Lung (tissue), 12 donors: ENCODE measurements around the gene ATP10D. TPM values are rescaled to one million over a fixed set of nuclear protein-coding genes. Genes with fewer than 3 reads are reported as not detected.

Source experiments
- ATAC-seq: fragments of 200-7000 bp; cut with Tn5 transposase; one replicate; pipeline ENCODE4 v1.9.1; 2020; ENCODE audit warnings: moderate number of reproducible peaks; ENCODE audit not compliant: insufficient read depth, low FRiP score
- DNase-seq, 3 donors: peaks; one replicate each; pipeline ENCODE4 v3.0.0-alpha.2; 2013 to 2017
- H3K27ac ChIP-seq, 2 donors: one replicate each; pipeline ENCODE4 v1.5.1; 2013; ENCODE audit warnings: mild to moderate bottlenecking in 2 of 2, moderate library complexity in 2 of 2, control low read depth in 1 of 2, inconsistent platforms in 1 of 2, low read depth in 1 of 2, low read length in 1 of 2
- H3K27me3 ChIP-seq, 3 donors: one replicate each; pipeline ENCODE4 v1.5.1; 2013; ENCODE audit warnings: low read length in 2 of 3; ENCODE audit not compliant: control insufficient read depth in 3 of 3, insufficient read depth in 3 of 3
- H3K36me3 ChIP-seq, 4 donors: one replicate each; pipeline ENCODE4 v1.5.1; 2013; ENCODE audit warnings: low read length in 4 of 4, mild to moderate bottlenecking in 1 of 4, moderate library complexity in 1 of 4; ENCODE audit not compliant: control insufficient read depth in 4 of 4, insufficient read depth in 4 of 4
- H3K4me1 ChIP-seq, 5 donors: one replicate each; pipeline ENCODE4 v1.5.1; 2013; ENCODE audit warnings: low read length in 5 of 5, mild to moderate bottlenecking in 2 of 5, moderate library complexity in 1 of 5; ENCODE audit not compliant: control insufficient read depth in 5 of 5, insufficient read depth in 5 of 5
- H3K4me3 ChIP-seq: one replicate; pipeline ENCODE4 v1.5.1; 2013; ENCODE audit warnings: mild to moderate bottlenecking, control low read depth, moderate library complexity
- H3K9ac ChIP-seq, 2 donors: one replicate each; pipeline ENCODE4 v1.5.1; 2013; ENCODE audit warnings: low read length in 2 of 2, control low read depth in 1 of 2; ENCODE audit not compliant: insufficient read depth in 1 of 2
- H3K9me3 ChIP-seq, 4 donors: one replicate each; pipeline ENCODE4 v1.5.1; 2013; ENCODE audit warnings: low read length in 3 of 4, mild to moderate bottlenecking in 1 of 4, moderate library complexity in 1 of 4; ENCODE audit not compliant: control insufficient read depth in 4 of 4, insufficient read depth in 3 of 4
- WGBS, 2 donors: extraction: QIAGEN DNeasy Blood & Tissue Kit; methylation state at CpG; one replicate each; pipeline ENCODE4 v1.1.7; 2013; 5-methylcytosine and 5-hydroxymethylcytosine counted together
- polyA plus RNA-seq, 2 donors: library from polyadenylated mRNA; stranded (reverse); fragments of 200-250 nt; gene quantifications; one replicate each; pipeline ENCODE4 v1.2.1, GENCODE V29; 2013
- total RNA-seq, 2 donors: library from RNA; depleted of rRNA in 1 of 2; stranded (reverse); fragments of >200 nt in 1 of 2; gene quantifications; one replicate each; pipeline ENCODE4 v1.2.1, GENCODE V29; 2014 to 2021
- TF ChIP-seq, protein P1 (sequence below): IDR thresholded peaks from 2 replicates; pipeline ENCODE4 v1.5.1; 2012; ENCODE audit warnings: mild to moderate bottlenecking; ENCODE audit errors: control extremely low read depth, extremely low read depth
- donor health status: control.
- donor health status: control.
- donor health status: Bipolar disorder and iron deficiency.
- donor health status: healthy.
- donor health status: DM: yes; HTN: yes; CAD: no.

The ATP10D gene
- total and polyA plus RNA-seq, 4 donors, result 3.1 to 34.9 (median 14.9) TPM

DNA sequence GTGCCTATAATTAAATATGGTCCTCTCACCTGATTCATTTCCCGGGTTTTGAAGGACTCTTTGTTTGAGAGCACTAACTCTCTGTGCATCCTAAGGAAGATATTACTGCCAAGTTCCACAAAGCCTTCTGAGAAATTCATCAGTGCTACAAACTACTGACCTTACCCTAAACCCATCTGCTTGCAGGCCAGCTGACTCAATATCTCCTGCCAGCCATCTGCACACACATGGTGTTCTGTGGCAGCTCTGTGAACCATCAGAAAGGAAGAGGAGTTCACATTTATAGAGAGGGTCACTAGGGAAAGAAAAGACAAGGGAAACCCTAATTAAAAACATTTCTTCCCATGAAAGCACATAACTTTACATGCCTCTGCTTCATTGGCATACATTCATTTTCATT is 156.7 kb downstream of the ATP10D start:
- H3K9ac ChIP-seq, result no peak overlapping the region
- peaks cover 0 to 8% (median 0%) of the 10 kb centered on the region in 5 donors for H3K4me1 ChIP-seq
- H3K27me3 ChIP-seq, result no peaks in the 10 kb centered on the region
- H3K4me3 ChIP-seq, result no peak overlapping the region
- H3K36me3 ChIP-seq, result peaks cover 0 to 6% (median 0%) of the 10 kb centered on the region in 4 donors
- TF ChIP-seq, protein P1, sequence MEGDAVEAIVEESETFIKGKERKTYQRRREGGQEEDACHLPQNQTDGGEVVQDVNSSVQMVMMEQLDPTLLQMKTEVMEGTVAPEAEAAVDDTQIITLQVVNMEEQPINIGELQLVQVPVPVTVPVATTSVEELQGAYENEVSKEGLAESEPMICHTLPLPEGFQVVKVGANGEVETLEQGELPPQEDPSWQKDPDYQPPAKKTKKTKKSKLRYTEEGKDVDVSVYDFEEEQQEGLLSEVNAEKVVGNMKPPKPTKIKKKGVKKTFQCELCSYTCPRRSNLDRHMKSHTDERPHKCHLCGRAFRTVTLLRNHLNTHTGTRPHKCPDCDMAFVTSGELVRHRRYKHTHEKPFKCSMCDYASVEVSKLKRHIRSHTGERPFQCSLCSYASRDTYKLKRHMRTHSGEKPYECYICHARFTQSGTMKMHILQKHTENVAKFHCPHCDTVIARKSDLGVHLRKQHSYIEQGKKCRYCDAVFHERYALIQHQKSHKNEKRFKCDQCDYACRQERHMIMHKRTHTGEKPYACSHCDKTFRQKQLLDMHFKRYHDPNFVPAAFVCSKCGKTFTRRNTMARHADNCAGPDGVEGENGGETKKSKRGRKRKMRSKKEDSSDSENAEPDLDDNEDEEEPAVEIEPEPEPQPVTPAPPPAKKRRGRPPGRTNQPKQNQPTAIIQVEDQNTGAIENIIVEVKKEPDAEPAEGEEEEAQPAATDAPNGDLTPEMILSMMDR, result no peak
- ATAC-seq (no peak), DNase-seq (peak in 2 of 3 donors; percentile 6 to 14)
- H3K9me3 ChIP-seq, result peaks cover 0 to 4% (median 0%) of the 10 kb centered on the region in 4 donors
- 60 to 66% methylated on average over 1 of the region's 1 CpG for WGBS, 2 donors
- no peak overlapping the region for H3K27ac ChIP-seq

DNA sequence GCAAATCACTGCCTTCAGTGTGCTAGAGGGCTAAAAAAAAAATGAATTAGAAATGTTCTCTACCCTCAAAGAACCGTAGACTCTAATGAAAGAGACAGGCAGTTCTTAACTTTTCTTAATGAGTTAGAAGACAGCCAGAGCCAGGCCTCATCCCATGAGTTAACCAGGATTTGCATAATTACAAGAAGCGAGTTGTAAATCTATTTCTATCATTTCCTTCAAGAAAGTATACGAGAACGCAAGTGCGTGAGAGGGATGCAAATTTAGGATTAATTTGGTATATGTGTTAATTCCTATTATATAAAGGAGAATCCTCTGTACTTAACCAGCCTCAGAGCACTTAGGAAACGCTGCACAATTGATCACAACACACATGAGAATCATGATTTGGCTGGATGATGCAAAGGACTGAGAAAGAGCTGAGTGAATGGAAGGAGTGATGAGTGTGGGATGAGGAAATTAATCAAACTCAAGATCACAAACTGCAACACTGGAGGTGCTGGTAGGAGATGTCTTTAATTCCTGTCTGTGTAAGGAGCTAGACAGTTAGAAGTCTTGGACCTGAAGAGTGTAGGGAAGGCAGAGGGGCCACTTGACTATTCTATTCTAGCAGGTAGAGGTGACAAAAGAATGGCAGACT is 157.2 kb downstream of the ATP10D start:
- Histone ChIP-seq H3K27me3 (no peaks in the 10 kb centered on the region), H3K4me1 (peaks cover 0 to 8% (median 0%) of the 10 kb centered on the region in 5 donors), H3K9ac (no peak overlapping the region), H3K4me3 (no peak overlapping the region), H3K27ac (no peak overlapping the region), H3K9me3 (peaks cover 0 to 3% (median 0%) of the 10 kb centered on the region in 4 donors), H3K36me3 (peaks cover 0 to 6% (median 0%) of the 10 kb centered on the region in 4 donors)
- TF ChIP-seq, protein P1, result no peak
- DNase-seq (no peak), ATAC-seq (no peak)
- WGBS, 2 donors, result 90 to 92% methylated on average over 6 of the region's 6 CpGs

Other genes starting within 250 kb of the ATP10D start
- gene COMMD8, start 21.6 kb upstream of the ATP10D start, total RNA-seq, result 10 to 100 TPM; 14.6 to 15.0 TPM
- gene COMMD8, start 21.6 kb upstream of the ATP10D start, polyA plus RNA-seq, result 10 to 100 TPM; 12.3 to 20.2 TPM